GM18502 (cell line): ENCODE measurements around the gene COL15A1.
A peak's percentile ranks its signal among the peaks of the same experiment; 100 is the strongest.

Source experiments
- ATAC-seq: cut with Tn5 transposase; IDR thresholded peaks from one replicate; pipeline ENCODE4 v1.9.1; 2021; ENCODE audit warnings: mild to moderate bottlenecking; ENCODE audit not compliant: unreplicated experiment, poor library complexity

Gene COL15A1

DNA sequence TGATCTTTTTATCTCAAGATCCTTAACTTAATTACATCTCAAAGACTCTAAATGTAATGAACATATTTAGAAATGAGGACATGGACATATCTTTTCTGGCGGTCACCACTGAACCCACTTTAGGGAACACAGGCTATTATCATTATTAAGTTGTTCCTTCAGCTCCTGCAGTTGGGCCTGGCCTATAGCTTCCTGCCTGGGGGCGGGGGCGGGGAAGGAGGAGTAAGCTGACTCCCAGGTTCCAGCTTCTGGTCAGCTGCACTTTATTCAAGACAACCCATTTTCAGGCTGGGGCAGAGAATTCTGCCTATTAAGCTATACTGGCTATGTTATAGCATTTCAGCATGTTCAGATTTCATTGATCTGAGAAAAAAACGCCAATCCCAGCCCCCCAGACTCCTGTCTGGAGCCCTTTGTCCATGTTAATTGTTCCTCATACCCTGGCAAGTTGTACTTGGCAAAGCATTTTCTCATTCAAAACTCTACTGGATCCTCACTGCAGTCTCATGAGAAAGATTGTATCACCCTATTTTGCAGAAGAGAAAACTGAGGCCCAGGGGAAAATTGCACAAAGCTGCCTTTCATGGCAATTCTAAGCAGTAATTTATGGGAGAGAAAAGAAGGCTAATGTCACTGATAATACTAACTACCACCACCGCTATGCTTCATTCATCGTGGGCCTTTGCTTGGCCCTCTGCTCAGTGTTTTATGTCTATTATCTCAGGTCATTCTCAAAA lies 25.1 kb downstream of the COL15A1 start:
- no peak for ATAC-seq

DNA sequence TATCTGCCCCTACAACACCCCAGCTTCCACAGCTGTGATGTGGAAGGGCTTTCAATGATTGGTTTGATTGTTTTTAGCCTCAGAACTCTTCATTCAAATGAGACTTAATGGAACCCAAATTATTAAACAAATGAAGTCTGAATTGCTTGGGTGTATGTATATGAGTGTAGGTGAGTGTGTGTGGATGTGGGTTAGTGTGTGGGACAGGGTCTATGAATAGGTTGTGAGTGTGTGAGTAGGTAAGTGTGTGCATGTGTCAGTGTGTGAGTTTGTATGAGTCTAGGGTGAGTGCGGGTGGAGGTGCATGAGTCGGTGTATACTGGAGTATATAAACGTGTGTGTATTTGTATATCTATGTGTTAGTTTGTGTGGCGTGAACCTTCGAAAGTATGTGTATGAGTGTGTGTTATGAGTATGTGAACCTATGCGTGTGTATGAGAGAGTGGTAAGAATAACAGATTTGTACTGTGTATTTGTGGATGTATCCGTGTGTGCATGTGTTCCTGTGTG lies 26.9 kb downstream of the COL15A1 start:
- no peak for ATAC-seq

GRCh38 chr9:98971168-98971914 lies 27.6 kb downstream of the COL15A1 start:
- no peak for ATAC-seq

GRCh38 chr9:98971915-98972223 lies 28.2 kb downstream of the COL15A1 start:
- ATAC-seq = no peak

DNA sequence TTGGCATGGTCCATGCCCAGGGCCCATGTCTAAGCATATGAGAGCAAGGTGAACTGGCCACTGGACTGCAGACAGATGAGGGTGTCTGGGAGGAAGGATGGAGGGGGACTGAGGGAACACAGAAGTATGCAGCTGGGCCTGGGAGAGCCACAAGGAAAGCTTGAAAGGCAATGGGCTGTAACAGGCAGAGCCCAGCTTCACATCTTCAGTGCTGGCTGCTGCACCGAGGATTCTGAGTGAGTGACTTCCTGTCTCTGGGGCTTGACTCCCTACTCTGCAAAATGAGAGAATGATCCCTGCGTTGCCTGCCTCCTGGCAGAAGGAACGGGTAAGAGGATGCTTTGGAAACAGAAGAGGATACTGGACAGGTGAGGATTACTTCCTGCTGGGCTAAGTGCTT lies 29.0 kb downstream of the COL15A1 start:
- ATAC-seq = no peak

DNA sequence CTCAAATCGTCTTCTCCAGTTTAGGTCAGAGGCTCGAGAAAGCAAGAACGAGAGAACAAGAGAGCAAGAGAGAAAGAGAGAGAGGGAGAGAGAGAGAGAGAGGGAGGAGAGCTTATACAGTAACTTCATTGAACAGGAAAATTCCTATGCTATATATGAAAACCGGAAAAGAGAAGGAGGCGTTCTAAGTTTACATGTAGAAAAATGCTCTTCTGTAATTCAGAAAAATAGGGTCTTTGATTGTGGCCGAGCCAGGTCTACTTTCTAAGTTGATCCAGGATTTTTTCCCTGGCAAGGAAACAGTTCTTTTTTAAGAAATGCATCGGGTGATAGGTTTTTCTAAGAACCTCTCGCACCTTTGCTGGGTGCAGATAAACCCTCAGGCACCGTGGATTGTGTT lies 29.5 kb downstream of the COL15A1 start:
- no peak for ATAC-seq

GRCh38 chr9:98973576-98973975 lies 29.9 kb downstream of the COL15A1 start:
- no peak for ATAC-seq

GRCh38 chr9:98974106-98974505 lies 30.4 kb downstream of the COL15A1 start:
- no peak for ATAC-seq

- ATAC-seq = no peak
Observed at GRCh38 chr9:98974554-98974953, 30.8 kb downstream of the COL15A1 start.

DNA sequence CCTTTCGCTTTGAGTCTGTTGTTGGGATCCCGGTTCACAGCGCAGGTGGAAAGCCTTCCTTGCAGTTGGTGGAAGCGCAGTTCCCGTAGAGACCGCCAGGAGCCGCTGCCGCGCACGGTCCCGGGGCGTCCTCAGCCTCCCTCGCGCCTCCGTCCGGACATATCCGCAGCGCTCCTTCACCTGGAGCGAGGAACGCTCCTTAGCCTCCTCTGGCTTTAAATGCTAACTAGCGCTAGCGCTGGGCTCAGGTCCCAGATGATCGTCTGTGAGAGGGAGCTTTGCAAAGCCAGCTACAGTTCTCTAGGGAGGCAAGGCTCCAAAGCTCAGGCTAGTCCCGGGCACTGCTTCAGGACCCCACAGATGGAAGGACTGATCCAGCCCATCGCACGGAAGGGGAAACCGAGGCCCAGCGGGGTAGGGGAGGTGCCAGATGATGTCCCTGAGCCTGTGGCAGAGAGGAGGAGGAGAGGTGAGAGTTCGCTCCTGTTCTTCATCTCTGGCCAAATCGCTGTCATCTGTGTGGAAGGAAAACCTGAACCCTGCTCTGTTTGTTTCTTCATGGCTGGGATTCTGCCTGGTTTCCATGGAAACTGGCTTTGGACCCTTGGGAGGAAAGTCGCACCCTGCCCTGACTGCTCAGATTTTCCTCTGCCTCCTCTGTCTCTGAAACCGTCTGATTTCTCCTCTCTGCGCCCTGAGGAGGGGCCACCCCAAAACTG lies 31.4 kb downstream of the COL15A1 start:
- ATAC-seq = peak; percentile 91

DNA sequence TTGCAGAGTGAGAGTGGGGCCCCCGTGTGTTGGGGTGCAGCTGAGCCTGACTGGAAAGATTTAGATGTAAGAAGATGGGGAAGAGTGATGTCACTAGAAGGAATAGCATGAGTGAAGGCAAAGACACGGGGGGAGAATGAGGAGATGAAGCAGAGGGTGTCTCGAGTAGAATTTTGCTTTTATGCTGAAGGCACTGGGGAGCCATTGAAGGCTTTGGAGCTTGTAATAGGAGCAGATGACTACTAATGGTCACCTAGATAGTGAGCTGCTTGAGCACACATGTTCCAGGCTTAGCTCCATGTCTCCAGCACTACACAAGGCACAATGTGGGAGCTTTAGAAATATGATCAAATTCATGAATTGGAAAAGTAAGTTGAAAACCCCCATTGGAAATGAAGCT lies 32.1 kb downstream of the COL15A1 start:
- ATAC-seq = no peak

DNA sequence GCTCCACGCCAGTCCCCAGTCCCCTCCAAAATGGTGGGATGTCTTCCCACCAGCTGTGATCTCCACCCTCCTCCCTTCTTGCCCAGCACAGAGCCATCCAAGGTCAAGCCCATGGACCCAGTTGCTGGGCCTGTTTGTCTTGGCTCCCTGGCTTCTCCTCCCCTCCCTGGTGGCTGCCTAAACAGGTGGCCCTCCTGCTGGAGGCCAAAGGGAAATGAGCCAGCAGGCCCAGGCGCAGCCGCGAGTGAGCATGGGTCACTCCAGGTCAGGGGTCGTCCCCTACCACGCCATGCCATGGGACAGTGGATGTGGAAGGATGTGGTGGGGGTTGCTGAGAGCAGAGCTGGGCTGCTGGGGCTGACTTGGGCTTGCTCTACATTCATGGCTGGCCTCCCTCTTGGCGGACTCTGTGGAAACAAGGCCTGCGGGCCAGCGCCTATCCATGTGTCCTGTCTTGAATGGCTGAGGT lies 33.6 kb downstream of the COL15A1 start:
- ATAC-seq = no peak

GRCh38 chr9:98977813-98978212 lies 34.1 kb downstream of the COL15A1 start:
- ATAC-seq = no peak

DNA sequence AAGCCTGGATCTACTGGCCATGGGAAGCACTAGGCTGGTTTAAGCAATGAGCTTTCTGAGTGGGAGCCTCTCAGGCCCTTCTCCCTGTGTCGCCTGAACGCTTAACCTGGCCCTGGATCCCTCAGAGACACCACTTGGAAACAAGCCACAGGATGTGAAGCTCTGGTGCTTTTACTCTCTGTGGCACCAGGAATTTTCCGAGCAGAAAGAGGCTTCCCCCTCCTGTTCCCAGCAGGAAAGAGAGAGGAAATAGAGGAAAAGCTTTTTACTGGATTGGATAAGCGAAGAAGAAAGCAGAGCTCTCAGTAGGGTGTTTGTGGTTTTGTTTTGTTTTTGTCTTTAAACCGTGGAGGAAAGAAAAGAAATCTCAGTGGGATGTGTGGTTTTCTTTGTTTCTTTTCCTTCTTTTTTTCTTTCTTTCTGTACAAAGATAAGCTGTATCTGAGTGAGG lies 34.5 kb downstream of the COL15A1 start:
- no peak for ATAC-seq

DNA sequence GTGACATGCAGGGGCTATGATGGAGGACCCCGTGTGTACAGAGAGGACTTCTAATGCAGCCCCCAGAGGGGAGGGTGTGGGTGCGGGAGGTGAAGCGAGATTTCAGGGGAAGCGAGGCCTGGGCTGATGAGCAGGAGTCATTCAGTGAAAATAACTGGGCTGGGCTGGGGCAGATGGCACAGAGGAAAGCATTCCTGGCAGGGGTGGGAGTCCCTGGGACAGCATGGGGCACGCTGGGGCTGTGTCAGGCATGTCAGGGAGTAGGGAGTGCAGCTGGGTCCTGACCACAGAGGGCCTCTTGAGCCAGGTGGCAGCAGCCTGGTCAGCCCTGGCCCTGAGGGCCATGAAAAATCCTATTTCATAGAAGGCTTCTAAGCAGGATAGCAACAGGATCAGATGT lies 36.6 kb downstream of the COL15A1 start:
- no peak for ATAC-seq

DNA sequence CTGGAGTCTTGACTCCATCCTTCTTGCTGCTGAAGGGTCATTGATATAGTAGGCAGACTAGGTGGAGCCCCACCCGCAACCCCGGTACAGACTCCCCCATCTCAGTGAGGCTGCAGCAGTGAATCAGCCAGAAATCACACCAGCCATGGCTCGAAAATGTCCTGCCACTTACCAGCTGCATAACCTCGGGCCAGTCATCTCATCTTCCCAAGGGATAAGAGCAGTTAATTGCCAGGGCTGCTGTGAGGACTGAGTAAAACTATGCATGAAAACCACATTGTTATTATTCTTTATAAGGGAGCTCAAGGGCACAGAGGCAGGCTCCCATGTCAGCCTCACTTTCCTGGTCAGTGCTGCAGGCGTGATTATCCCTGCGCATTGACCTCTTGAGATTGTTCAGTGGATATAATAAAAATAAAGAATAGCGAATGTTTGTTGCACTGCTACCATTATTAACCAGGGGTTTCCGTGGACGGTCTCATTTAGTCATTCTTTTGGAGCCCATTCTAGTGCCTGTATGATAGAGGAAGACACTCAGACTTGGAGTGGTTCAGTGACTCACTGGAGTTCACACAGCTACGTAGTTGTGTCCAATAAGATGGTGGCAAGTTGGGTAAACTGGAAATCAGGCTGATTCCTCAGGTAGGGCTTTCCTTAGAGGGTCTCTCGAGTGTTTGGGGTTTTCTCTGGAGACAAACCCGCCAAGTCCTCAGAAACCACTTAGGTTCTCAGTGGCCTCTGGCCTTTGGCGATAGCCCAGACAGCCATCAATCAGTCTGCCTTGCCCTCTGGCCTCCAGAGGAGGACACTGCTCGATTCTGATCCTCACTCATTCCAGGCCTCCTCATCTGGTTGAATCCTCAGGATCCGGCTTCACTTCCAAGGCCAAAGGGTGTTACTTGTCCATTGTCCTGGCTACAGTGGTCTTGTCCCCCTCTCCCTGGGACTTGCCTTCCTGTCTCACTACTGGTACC lies 39.9 kb downstream of the COL15A1 start:
- no peak for ATAC-seq

DNA sequence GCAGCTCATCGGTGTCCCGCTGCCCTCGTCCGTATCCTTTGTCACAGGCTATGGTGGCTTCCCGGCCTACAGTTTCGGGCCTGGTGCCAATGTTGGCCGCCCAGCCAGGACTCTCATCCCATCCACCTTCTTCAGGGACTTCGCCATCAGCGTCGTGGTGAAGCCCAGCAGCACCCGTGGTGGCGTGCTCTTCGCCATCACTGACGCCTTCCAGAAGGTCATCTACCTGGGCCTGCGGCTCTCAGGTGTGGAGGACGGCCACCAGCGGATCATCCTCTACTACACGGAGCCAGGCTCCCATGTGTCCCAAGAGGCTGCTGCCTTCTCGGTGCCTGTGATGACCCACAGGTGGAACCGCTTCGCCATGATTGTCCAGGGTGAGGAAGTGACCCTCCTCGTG lies 41.9 kb downstream of the COL15A1 start:
- no peak for ATAC-seq

DNA sequence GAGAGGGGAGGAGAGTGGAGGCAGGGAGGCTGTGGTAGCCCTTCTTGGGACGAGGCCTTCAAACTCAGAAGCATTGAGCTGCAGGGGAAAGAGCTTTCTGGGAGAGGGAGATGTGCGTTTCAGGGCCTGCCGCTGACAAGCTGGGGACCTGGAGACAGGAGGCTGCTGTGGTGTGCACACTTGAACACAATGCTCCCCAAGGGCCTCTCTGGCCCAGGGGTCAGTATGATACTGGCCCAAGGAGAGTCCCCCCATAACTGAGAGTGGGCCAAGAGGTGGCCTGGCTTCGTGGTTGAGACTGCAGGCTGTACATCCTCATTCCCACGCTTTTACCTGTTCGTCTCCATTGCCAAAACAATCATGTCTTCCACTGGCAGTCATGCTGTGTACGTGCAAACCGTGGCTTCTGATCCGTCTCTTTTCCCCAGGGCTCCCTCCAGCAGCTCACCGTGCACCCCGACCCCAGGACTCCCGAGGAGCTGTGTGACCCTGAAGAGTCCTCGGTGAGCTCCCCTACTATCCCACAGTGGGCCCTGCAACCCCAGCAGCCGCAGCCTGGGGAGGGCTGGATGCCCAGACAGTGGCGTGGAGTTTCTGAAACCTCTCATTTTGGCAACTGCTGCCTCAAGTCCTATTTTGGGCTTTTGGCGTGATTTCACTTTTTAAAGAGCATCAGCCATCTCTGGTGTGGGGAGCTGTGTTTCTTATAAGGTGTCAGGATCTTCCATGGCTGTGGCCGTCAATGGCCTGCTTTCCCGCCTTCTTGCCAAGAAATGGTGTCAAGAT lies 43.4 kb downstream of the COL15A1 start:
- no peak for ATAC-seq
